ENCODE results near the gene WDR90. TPM values are rescaled to one million over a fixed set of nuclear protein-coding genes. Genes with fewer than 3 reads are reported as not detected.
A peak's percentile ranks its signal among the peaks of the same experiment; 100 is the strongest.

WDR90 gene
- total RNA-seq, 1 donor from 2014 or later, result 21.2 TPM

DNA sequence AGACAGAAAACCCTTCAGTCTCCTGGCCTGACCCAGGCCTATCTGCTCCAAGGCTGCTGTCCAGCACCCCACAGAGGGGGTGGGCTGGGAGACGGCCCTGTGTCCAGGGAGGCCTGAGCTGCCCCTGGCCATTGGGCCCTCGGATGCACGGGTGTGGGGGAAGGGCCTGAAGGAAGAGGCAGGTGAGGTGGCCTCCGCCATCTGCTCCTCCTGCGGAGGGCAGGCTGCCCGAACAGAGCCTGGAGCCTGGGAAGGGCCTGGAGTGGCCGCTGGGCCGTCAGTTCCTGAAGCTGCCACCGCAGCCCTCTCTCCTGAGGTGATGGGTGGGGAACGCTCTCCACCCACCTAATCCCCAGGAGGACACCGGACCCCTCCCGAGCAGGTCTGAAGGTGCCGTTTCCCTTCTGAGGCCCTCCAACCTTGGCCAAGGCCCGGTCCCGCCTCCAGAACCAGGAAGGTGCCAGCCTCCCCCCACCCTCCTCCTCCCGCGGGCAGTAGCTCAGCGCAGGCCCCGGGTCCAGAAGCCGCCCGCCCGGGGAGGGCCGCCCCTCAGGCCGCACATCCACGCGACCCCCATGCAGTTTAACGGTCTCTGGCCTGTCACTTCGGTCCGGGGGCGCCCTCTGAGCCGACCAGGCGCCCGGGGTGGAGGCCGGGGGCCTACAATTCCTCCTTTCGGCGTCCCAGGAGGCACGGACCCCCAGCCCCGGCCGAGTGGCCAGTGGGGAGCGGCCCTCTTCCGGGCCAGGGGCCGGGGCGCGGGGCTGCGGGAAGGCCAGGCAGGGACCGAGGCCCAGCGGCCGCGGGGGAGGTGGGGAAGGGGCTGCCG lies 55.6 kb downstream of the WDR90 start:
- Histone ChIP-seq H2AFZ (ENCODE audit: low read depth, low read length) (no peak overlapping the region), H3K27ac (ENCODE audit: low read depth, low read length) (no peak overlapping the region), H3K79me2 (ENCODE audit: insufficient read depth, low read length) (no peaks in the 10 kb centered on the region), H3K4me2 (ENCODE audit: low read length) (peak overlapping the region; percentile 36), H3K27me3 (ENCODE audit: insufficient read depth, low read length) (peaks cover 43% of the 10 kb centered on the region), H3K9ac (ENCODE audit: low read length) (no peak overlapping the region), H4K20me1 (ENCODE audit: insufficient read depth, low read length) (peaks cover 34% of the 10 kb centered on the region), H3K4me3 (ENCODE audit: insufficient read depth, low read depth, low read length) (no peak overlapping the region), H3K4me1 (ENCODE audit: insufficient read depth, low read length) (peaks cover 9% of the 10 kb centered on the region), H3K36me3 (ENCODE audit: insufficient read depth, low read length) (no peaks in the 10 kb centered on the region), H3K9me3 (ENCODE audit: insufficient read depth, low read depth, low read length) (no peaks in the 10 kb centered on the region)
- FAIRE-seq (no peak), DNase-seq (ENCODE audit: low read depth) (no peak)
- Mint-ChIP-seq H3K4me3 (ENCODE audit: unreplicated experiment) (peak overlapping the region; percentile 20), H3K4me1 (ENCODE audit: low read depth, unreplicated experiment) (peaks cover 1% of the 10 kb centered on the region), H3K27ac (ENCODE audit: unreplicated experiment) (no peak overlapping the region), H3K9me3 (ENCODE audit: unreplicated experiment) (peaks cover 5% of the 10 kb centered on the region), H3K36me3 (ENCODE audit: low read depth, unreplicated experiment) (no peaks in the 10 kb centered on the region), H3K27me3 (ENCODE audit: low read depth, unreplicated experiment) (peaks cover 46% of the 10 kb centered on the region)
- TF ChIP-seq CTCF (IDR thresholded peaks at IDR 0.05; ENCODE audit: insufficient read depth, low read depth, low read length) (no peak), EZH2 (IDR thresholded peaks at IDR 0.05; ENCODE audit: insufficient read depth, low read length) (peak; percentile 26)

- Histone ChIP-seq H3K4me3 (ENCODE audit: insufficient read depth, low read depth, low read length) (no peak within 1 kb of the TSS), H3K4me2 (ENCODE audit: low read length) (peak within 1 kb of the TSS; percentile 67), H3K27ac (ENCODE audit: low read depth, low read length) (no peak within 1 kb of the TSS), H2AFZ (ENCODE audit: low read depth, low read length) (no peak within 1 kb of the TSS), H3K9me3 (ENCODE audit: insufficient read depth, low read depth, low read length) (no peaks in the 10 kb centered on the region), H3K4me1 (ENCODE audit: insufficient read depth, low read length) (peaks cover 17% of the 10 kb centered on the region), H3K9ac (ENCODE audit: low read length) (no peak within 1 kb of the TSS), H3K36me3 (ENCODE audit: insufficient read depth, low read length) (no peaks in the 10 kb centered on the region), H3K79me2 (ENCODE audit: insufficient read depth, low read length) (no peaks in the 10 kb centered on the region), H3K27me3 (ENCODE audit: insufficient read depth, low read length) (peaks cover 43% of the 10 kb centered on the region), H4K20me1 (ENCODE audit: insufficient read depth, low read length) (peaks cover 34% of the 10 kb centered on the region)
- Mint-ChIP-seq H3K36me3 (ENCODE audit: low read depth, unreplicated experiment) (no peaks in the 10 kb centered on the region), H3K9me3 (ENCODE audit: unreplicated experiment) (peaks cover 5% of the 10 kb centered on the region), H3K4me1 (ENCODE audit: low read depth, unreplicated experiment) (peaks cover 1% of the 10 kb centered on the region), H3K27me3 (ENCODE audit: low read depth, unreplicated experiment) (peaks cover 46% of the 10 kb centered on the region), H3K4me3 (ENCODE audit: unreplicated experiment) (peak within 1 kb of the TSS; percentile 45), H3K27ac (ENCODE audit: unreplicated experiment) (no peak within 1 kb of the TSS)
- no peak for FAIRE-seq
- no peak for DNase-seq (ENCODE audit: low read depth)
- no peak for TF ChIP-seq EZH2 (IDR thresholded peaks at IDR 0.05; ENCODE audit: insufficient read depth, low read length)
- no peak for TF ChIP-seq CTCF (IDR thresholded peaks at IDR 0.05; ENCODE audit: insufficient read depth, low read depth, low read length)
Measured at GRCh38 chr16:705431-706188, 56.4 kb downstream of the WDR90 start, which contains the start of gene FBXL16. Gene FBXL16 (minus strand): TSS chr16:705801. CDS start chr16:697405, 8,396 bp downstream.
